ENCODE data around the gene PPP1R14C.
"Not testable (repeated sequence)": the region's sequence is repeated elsewhere in the genome, so short reads cannot be mapped to it uniquely, and the experiment has no call there.

The PPP1R14C gene

DNA sequence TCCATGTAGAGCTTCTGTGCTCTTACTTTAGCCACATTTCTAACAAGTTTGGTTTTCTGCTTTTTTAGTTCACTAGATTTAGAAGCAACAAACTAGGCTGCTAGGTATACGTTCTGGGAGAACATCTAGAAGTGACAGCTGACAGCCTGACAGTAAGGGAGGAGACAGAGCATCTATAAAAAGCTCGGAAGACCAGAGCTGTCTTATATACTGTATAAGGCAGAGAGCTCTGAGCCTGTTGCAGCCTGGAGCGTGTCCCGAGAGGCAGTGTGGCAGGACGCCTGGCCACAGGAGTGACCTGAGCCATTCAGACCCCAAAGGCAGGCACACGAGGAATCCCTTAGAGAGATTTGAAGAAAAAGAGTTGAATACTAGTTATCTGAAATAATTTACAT is 24.6 kb downstream of the PPP1R14C start:
- no peak for DNase-seq (ENCODE audit: low read depth, low spot score)

GRCh38 chr6:150169181-150169580 is 26.3 kb downstream of the PPP1R14C start:
- DNase-seq (ENCODE audit: low read depth, low spot score), result no peak

DNA sequence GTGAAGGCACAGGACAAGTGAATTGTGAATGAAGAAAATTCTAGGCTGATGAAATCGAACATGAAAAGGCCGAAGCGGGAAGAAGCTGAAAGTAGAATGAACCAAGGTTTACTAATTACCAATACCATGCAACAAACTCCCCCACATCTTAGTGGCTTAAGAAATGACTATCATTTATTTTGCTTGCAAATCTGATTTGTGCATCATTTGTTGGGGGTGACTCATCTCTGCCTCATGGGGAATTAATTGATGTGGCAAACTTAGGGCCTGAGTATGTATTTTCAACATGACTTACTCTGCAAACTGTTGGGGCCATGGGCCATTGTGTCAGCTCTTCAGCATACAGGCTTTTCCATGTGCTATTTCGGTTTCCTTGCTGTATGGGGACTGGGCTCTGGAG is 26.8 kb downstream of the PPP1R14C start:
- no peak for DNase-seq (ENCODE audit: low read depth, low spot score)

- DNase-seq (ENCODE audit: low read depth, low spot score), result no peak
Observed at GRCh38 chr6:150172929-150173328, 30.1 kb downstream of the PPP1R14C start.

DNA sequence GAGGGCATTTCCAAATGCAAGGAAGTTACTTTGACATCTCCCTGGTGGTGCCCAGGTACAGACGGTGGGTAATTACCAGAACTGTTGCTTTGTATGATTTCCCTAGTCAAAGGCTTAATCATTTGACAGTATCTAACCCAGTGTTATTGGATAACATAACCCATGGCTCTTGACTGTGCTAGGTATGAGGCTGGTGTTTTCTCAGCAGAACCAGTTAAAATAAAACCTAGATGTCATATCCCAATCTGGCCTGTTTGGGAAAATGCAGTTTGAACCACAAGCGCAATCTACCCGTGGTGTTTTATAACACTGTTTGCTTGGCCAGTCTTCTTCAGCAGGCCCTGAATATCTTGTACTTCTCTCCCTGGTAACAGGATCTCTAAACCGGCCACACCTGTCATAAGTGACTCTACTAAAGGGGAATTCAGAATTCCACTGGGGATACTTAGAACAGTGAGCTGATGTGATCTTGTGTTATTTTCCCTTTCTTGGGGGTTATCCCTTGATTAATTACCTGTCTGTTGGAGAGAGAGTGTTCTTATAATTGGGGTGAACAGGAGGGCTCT is 32.8 kb downstream of the PPP1R14C start:
- no peak for DNase-seq (ENCODE audit: low read depth, low spot score)

DNA sequence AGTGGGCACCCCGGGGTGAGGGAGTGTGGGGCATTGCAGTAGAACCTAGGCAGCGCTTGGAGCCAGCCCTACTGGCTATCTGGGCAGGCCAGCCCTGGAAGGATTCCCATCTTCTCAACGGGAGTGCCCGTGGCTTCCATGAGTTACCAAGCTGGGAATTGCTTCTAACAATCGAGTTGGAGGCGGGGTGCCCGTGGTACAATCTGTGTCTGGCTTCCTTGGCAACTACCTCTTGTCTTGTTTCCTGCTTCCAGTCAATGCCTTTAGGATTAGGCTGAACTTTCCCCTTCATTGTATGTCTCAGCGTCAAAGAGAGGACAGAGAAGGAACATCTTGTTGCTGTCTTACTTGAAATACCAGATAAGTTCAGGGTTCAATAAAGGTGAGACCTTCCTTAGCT is 33.3 kb downstream of the PPP1R14C start:
- DNase-seq (ENCODE audit: low read depth, low spot score), result no peak

DNA sequence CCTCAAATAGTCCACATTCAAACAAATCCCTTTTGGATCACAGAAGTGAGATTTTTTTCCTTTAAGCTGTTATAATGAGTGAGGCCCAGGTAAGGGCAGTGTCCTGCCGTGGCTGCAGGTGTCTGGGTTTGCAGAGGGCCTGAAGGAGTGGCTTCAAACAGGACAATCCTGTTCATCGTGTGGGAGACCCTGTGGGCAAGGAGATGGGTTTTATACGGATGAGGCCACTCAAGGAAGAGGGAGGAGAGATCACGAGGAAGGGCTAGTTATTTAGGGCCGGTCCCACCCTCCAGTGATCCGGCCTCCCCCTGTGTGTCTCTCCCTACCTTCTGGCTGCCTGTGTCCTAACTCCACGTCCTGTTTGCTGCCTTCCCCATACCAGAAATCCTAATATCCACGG is 33.8 kb downstream of the PPP1R14C start:
- no peak for DNase-seq (ENCODE audit: low read depth, low spot score)

- DNase-seq (ENCODE audit: low read depth, low spot score), result no peak
Observed at GRCh38 chr6:150177259-150177951, 34.6 kb downstream of the PPP1R14C start.

GRCh38 chr6:150177952-150178520 is 35.2 kb downstream of the PPP1R14C start:
- no peak for DNase-seq (ENCODE audit: low read depth, low spot score)

GRCh38 chr6:150179030-150179429 is 36.2 kb downstream of the PPP1R14C start:
- DNase-seq (ENCODE audit: low read depth, low spot score), result no peak

DNA sequence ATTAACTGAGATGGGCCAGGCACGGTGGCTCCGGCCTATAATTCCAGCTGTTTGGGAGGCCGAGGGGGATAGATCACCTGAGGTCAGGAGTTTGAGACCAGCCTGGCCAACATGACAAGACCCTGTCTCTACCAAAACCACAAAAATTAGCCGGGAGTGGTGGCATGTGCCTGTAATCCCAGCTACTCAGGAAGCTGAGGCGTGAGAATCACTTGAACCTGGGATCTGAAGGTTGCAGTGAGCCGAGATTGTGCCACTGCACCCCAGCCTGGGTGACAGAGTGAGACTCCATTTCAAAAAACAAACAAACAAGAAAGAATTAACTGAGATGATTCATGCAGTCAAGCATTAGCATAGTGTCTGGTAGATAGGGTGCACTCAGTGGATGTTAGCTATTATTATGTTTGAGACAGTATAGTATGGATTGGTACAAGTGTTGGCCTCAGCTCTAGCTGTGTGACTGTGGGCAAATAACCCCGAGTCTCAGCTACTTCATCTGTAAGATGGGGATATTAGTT is 37.1 kb downstream of the PPP1R14C start:
- not testable (repeated sequence) for DNase-seq (ENCODE audit: low read depth, low spot score)

- no peak for DNase-seq (ENCODE audit: low read depth, low spot score)
Observed at GRCh38 chr6:150180517-150180916, 37.7 kb downstream of the PPP1R14C start.

- DNase-seq (ENCODE audit: low read depth, low spot score), result no peak
Observed at GRCh38 chr6:150182460-150183078, 39.7 kb downstream of the PPP1R14C start.

- DNase-seq (ENCODE audit: low read depth, low spot score), result no peak
Observed at GRCh38 chr6:150183105-150183504, 40.3 kb downstream of the PPP1R14C start.

GRCh38 chr6:150183966-150184365 is 41.1 kb downstream of the PPP1R14C start:
- DNase-seq (ENCODE audit: low read depth, low spot score), result no peak

DNA sequence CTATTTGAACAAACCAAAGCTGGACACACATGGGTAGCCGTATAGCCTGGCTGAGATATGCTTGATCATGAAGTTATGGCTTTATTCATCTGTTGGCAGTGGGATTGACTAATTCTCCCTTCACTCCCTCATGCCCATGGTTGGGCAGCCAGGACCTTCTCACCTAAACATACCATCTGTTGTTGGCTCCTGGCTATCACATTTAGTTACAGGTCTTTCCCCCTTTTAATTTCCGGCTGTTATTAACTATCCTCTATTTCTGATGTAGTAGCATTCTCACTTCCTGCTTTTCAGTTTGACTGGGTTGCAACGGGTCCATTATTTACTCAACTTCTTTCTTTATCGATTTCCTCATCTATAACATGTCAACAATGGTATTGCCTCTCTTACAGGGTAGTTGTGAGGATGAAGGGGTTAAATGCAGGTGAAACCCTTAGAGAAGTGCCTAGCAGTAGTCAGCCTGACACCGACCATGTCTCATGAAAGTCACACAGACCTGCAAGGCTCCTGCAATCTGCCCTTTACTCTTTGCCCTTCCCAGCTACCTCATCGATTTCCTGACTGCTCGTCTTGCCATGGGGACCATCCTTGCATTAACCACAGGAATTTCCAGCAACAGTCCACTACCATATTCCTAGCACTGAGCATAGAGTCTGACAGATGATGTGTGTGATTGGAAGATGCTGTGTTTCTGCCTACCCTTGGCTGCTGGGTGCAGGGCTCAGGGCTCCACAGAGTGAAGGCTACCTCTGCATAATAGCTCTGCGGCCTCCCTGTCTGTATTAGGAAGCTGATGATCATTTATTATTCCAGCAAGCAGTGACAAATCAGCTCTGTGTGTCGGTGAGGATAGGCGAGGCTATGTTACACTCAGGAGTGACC is 42.2 kb downstream of the PPP1R14C start:
- no peak for DNase-seq (ENCODE audit: low read depth, low spot score)

DNA sequence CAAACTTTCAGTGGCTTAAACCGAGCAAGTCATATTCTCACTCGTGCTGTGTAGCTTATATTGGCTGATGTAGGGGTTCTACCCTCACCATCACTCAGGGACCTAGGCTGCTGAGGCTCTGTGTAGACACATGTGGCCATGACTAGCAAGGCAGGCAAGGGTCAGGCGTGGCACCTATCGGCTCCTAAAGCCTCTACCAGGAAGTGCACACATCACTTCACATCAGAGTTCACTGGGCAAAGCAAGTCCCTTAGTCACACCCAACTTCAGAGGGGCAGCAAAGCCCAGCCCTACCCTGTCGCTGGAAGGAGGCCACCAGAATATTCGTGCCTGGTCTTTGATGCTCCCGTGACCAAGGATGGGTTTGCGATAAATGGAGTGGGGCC is 42.9 kb downstream of the PPP1R14C start:
- no peak for DNase-seq (ENCODE audit: low read depth, low spot score)

GRCh38 chr6:150186129-150186898 is 43.5 kb downstream of the PPP1R14C start:
- DNase-seq (ENCODE audit: low read depth, low spot score), result no peak

DNA sequence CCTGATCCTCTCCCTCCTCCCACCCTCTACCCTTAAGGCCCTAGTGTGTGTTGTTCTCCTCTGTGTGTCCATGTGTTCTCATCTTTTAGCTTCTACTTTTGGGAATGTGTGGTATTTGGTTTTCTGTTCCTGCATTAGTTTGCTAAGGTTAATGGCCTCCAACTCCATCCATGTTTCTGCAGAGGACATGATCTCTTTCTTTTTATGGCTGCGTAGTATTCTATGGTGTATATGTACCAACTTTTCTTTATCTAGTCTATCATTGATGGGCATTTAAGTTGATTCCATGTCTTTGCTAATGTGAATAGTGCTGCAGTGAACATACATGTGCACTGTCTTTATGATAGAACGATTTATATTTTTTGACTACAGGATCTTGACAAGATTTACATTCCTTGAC is 44.6 kb downstream of the PPP1R14C start:
- not testable (repeated sequence) for DNase-seq (ENCODE audit: low read depth, low spot score)

- DNase-seq (ENCODE audit: low read depth, low spot score), result no peak
Observed at GRCh38 chr6:150189122-150189521, 46.3 kb downstream of the PPP1R14C start.

DNA sequence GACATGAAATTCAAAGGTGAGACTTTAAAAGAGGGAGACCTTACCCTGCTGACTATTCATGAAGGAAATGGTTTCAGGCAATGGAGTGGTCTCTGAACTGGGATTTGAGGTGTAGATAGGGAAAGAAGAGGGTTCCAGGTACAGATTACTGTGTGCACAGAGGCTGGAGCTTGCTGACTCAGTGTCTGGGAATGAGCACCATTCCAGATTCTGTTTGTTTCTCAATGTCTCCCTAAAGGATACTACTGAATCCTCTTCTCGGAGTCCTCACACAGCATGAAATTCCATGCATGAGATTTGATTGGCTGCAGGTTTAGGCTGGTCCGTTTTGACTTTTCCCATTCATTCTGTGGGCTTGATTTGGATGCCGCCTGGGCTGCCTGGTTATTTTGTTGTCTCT is 49.0 kb downstream of the PPP1R14C start:
- no peak for DNase-seq (ENCODE audit: low read depth, low spot score)

All from iPS DF 19.7 (cell line).